H1 (cell line): ENCODE results near the gene ROS1. TPM values are rescaled to one million over a fixed set of nuclear protein-coding genes. Genes with fewer than 3 reads are reported as not detected.

Experiments
- CREB1 ChIP-seq: IDR thresholded peaks from 2 replicates; pipeline ENCODE4 v1.6.1; 2012; ENCODE audit warnings: inconsistent platforms
- HDAC6 ChIP-seq: IDR thresholded peaks from one replicate; pipeline ENCODE4 v1.7.1; 2012; ENCODE audit warnings: low read depth, mild to moderate bottlenecking, inconsistent platforms, low read length, moderate library complexity
- polyA plus RNA-seq, 7 experiments: library from polyadenylated mRNA; depleted of rRNA in 3 of 7; stranded (reverse) in 5 of 7; unstranded in 2 of 7; fragments of >200 nt in 5 of 7; fragments of 200-250 nt in 2 of 7; gene quantifications; 1 replicate in 5 of 7; 2 replicates in 1 of 7; 4 replicates in 1 of 7; pipeline versions ENCODE4 v1.2.1 to v1.2.3, GENCODE V29; 2011 to 2013; ENCODE audit warnings: missing spikeins in 2 of 7, mixed read lengths in 2 of 7
- total RNA-seq: library from RNA; stranded (reverse); fragmentation: NEBNext Ultra II Directional; extraction: Animal tissue kit (Norgen Biotek cat#: 25700); gene quantifications from 2 replicates; pipeline ENCODE4 v1.2.1, GENCODE V29; 2021

The ROS1 gene
- total and polyA plus RNA-seq, 2 of the 8 experiments (the other 6 are each of a cell fraction or from before 2014, with no cell fraction given), result not detected

DNA sequence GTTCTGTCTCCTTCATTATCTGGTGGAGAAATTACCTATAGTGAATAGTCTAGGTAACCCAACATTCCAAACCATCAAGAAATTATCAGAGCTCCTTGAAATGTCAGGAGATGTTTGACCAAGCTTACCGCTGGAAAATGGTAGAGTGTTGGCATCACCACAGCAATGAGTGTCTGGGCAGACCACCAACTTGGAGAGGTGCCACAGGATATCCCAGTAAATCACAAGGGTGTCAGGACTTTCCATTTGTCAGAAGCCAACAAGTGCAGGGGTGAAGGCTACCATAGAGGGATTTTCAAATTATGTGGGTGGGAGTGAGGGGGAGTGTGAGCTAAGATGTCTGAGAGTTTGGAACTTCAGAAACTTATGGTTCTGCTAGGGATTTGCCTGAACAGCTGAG lies 87.2 kb downstream of the ROS1 start (continued):
- TF ChIP-seq HDAC6, result no peak
- TF ChIP-seq CREB1, result no peak
